RWPE2 (cell line): ENCODE measurements around the gene NKX2-2.

Experiments used
- ATAC-seq: fragments of 200-7000 bp; cut with Tn5 transposase; 3 replicates; pipeline ENCODE4 v1.9.1; 2021; ENCODE audit warnings: low read depth
- DNase-seq: peaks from one replicate; pipeline ENCODE4 v3.0.0-alpha.2; 2020; ENCODE audit warnings: low spot score
- H3K27ac ChIP-seq: fragments of 450-650 bp; 2 replicates; pipeline ENCODE4 v1.5.1; 2017; ENCODE audit warnings: mild to moderate bottlenecking; ENCODE audit not compliant: poor library complexity, severe bottlenecking
- H3K27me3 ChIP-seq: fragments of 250-450 bp; sonication (Bioruptor Pico); 2 replicates; pipeline ENCODE4 v1.5.1; 2021; ENCODE audit warnings: mild to moderate bottlenecking, moderate library complexity; ENCODE audit not compliant: insufficient read depth, poor library complexity, severe bottlenecking
- H3K36me3 ChIP-seq: fragments of 250-450 bp; sonication (Bioruptor Pico); 2 replicates; pipeline ENCODE4 v1.5.1; 2020; ENCODE audit warnings: low read depth, mild to moderate bottlenecking, moderate library complexity
- H3K4me1 ChIP-seq: fragments of 250-450 bp; sonication (Bioruptor Pico); 2 replicates; pipeline ENCODE4 v1.5.1; 2021; ENCODE audit warnings: mild to moderate bottlenecking, moderate library complexity; ENCODE audit not compliant: insufficient read depth, poor library complexity, severe bottlenecking
- H3K4me3 ChIP-seq: fragments of 250-450 bp; sonication (Bioruptor Pico); 2 replicates; pipeline ENCODE4 v1.5.1; 2021; ENCODE audit warnings: mild to moderate bottlenecking, moderate library complexity; ENCODE audit not compliant: severe bottlenecking
- H3K9me3 ChIP-seq: fragments of 250-450 bp; sonication (Bioruptor Pico); 2 replicates; pipeline ENCODE4 v1.5.1; 2021; ENCODE audit warnings: mild to moderate bottlenecking, moderate library complexity; ENCODE audit not compliant: severe bottlenecking
- TF ChIP-seq, protein P1 (sequence below): fragments of 450-650 bp; IDR thresholded peaks from one replicate; pipeline ENCODE4 v1.5.1; 2017; ENCODE audit warnings: mild to moderate bottlenecking, moderate library complexity; ENCODE audit not compliant: poor library complexity, severe bottlenecking

NKX2-2 gene

GRCh38 chr20:21516180-21516567 is 2.3 kb upstream of the NKX2-2 start:
- H3K4me1 ChIP-seq: no peaks in the 10 kb centered on the region
- no peaks in the 10 kb centered on the region for H3K9me3 ChIP-seq
- H3K27ac ChIP-seq: no peak overlapping the region
- TF ChIP-seq, protein P1, sequence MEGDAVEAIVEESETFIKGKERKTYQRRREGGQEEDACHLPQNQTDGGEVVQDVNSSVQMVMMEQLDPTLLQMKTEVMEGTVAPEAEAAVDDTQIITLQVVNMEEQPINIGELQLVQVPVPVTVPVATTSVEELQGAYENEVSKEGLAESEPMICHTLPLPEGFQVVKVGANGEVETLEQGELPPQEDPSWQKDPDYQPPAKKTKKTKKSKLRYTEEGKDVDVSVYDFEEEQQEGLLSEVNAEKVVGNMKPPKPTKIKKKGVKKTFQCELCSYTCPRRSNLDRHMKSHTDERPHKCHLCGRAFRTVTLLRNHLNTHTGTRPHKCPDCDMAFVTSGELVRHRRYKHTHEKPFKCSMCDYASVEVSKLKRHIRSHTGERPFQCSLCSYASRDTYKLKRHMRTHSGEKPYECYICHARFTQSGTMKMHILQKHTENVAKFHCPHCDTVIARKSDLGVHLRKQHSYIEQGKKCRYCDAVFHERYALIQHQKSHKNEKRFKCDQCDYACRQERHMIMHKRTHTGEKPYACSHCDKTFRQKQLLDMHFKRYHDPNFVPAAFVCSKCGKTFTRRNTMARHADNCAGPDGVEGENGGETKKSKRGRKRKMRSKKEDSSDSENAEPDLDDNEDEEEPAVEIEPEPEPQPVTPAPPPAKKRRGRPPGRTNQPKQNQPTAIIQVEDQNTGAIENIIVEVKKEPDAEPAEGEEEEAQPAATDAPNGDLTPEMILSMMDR: no peak
- DNase-seq: no peak
- no peak for ATAC-seq
- no peaks in the 10 kb centered on the region for H3K36me3 ChIP-seq
- no peak overlapping the region for H3K4me3 ChIP-seq
- H3K27me3 ChIP-seq: peaks cover 95% of the 10 kb centered on the region

GRCh38 chr20:21515300-21516179 is 1.7 kb upstream of the NKX2-2 start:
- peaks cover 94% of the 10 kb centered on the region for H3K27me3 ChIP-seq
- H3K36me3 ChIP-seq: no peaks in the 10 kb centered on the region
- H3K4me3 ChIP-seq: no peak overlapping the region
- DNase-seq (no peak), ATAC-seq (no peak)
- no peaks in the 10 kb centered on the region for H3K9me3 ChIP-seq
- H3K4me1 ChIP-seq: no peaks in the 10 kb centered on the region
- H3K27ac ChIP-seq: no peak overlapping the region
- TF ChIP-seq, protein P1: no peak

GRCh38 chr20:21514553-21515251 is 838 bp upstream of the NKX2-2 start:
- H3K4me1 ChIP-seq: no peaks in the 10 kb centered on the region
- ATAC-seq (no peak), DNase-seq (no peak)
- H3K27me3 ChIP-seq: peaks cover 94% of the 10 kb centered on the region
- no peaks in the 10 kb centered on the region for H3K36me3 ChIP-seq
- TF ChIP-seq, protein P1: no peak
- H3K27ac ChIP-seq: no peak overlapping the region
- H3K4me3 ChIP-seq: no peak overlapping the region
- H3K9me3 ChIP-seq: no peaks in the 10 kb centered on the region

DNA sequence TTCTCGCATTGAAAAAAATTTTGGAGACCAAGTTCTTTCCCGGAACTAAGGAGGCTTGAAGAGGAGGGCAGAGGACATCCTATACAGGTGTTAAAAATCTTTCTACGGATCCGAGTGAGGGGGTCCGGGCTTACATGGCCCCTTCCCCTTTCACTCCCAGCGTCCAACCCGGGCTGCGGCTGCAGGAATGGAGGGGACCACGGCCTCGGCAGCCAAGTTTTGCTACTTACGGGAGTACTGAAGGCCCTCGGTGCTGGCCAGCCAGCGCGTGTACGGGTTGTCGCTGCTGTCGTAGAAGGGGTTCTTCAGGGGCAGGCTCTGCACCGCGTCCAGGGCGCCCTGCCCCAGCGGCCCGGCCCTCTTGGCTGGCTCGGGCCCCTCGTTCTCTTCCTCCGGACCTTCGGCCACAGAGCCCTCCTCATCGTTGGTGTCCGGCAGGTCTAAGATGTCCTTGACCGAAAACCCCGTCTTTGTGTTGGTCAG is 642 bp downstream of the NKX2-2 start:
- TF ChIP-seq, protein P1: no peak
- Histone ChIP-seq H3K27ac (no peak overlapping the region), H3K27me3 (peaks cover 93% of the 10 kb centered on the region), H3K4me1 (no peaks in the 10 kb centered on the region), H3K9me3 (no peaks in the 10 kb centered on the region), H3K4me3 (no peak overlapping the region), H3K36me3 (no peaks in the 10 kb centered on the region)
- ATAC-seq (no peak), DNase-seq (no peak)
